DMS 273 treated with DMSO at 0.1 percent for 48 hours (cell line): ENCODE results near the gene FAM76B.

ENCODE experiments used
- DNase-seq: peaks from one replicate; lab custom pipeline; 2025; lab: John Stamatoyannopoulos, UW

FAM76B gene

GRCh38 chr11:95792200-95792599 lies 2.6 kb upstream of the FAM76B start:
- no peak for DNase-seq

- no peak for DNase-seq
These were observed 2.1 kb upstream of the FAM76B start for GRCh38 chr11:95791709-95792033.

GRCh38 chr11:95790933-95791708 lies 1.5 kb upstream of the FAM76B start:
- peak; percentile 10 for DNase-seq

- DNase-seq, result peak; percentile 84
These were observed 746 bp upstream of the FAM76B start, which contains the start of gene CEP57 for GRCh38 chr11:95790123-95790932. Gene CEP57, plus strand, starts transcription at chr11:95790498. Its CDS starts 201 bp downstream, at chr11:95790699.

GRCh38 chr11:95788921-95789505 lies 569 bp downstream of the FAM76B start:
- DNase-seq, result no peak

GRCh38 chr11:95780544-95780943 lies 9.0 kb downstream of the FAM76B start:
- no peak for DNase-seq

- no peak for DNase-seq
These were observed 10.9 kb downstream of the FAM76B start for GRCh38 chr11:95778699-95779098.

GRCh38 chr11:95776859-95777258 lies 12.7 kb downstream of the FAM76B start:
- DNase-seq, result no peak

GRCh38 chr11:95768521-95768920 lies 21.1 kb downstream of the FAM76B start:
- DNase-seq, result no peak

GRCh38 chr11:95767498-95767897 lies 22.1 kb downstream of the FAM76B start:
- DNase-seq, result no peak

GRCh38 chr11:95766701-95767100 lies 22.9 kb downstream of the FAM76B start:
- no peak for DNase-seq

GRCh38 chr11:95764267-95764898 lies 25.2 kb downstream of the FAM76B start:
- no peak for DNase-seq

GRCh38 chr11:95762534-95762933 lies 27.0 kb downstream of the FAM76B start:
- DNase-seq, result no peak

- DNase-seq, result no peak
These were observed 28.6 kb downstream of the FAM76B start for GRCh38 chr11:95760941-95761340.

- no peak for DNase-seq
These were observed 38.1 kb downstream of the FAM76B start for GRCh38 chr11:95751515-95751914.

- no peak for DNase-seq
These were observed 39.5 kb downstream of the FAM76B start for GRCh38 chr11:95750101-95750500.

GRCh38 chr11:95739108-95739938 lies 50.3 kb downstream of the FAM76B start:
- no peak for DNase-seq

- DNase-seq, result no peak
These were observed 52.8 kb downstream of the FAM76B start for GRCh38 chr11:95736809-95737208.

- no peak for DNase-seq
These were observed 53.2 kb downstream of the FAM76B start for GRCh38 chr11:95736355-95736754.

- DNase-seq, result no peak
These were observed 55.5 kb downstream of the FAM76B start for GRCh38 chr11:95734009-95734572.

- no peak for DNase-seq
These were observed 56.5 kb downstream of the FAM76B start for GRCh38 chr11:95732930-95733602.
